GM21528 (cell line): ENCODE data around the gene GOPC.
A peak's percentile ranks its signal among the peaks of the same experiment; 100 is the strongest.

Source experiments
- ATAC-seq: cut with Tn5 transposase; IDR thresholded peaks from one replicate; pipeline ENCODE4 v1.9.1; 2021; ENCODE audit warnings: mild to moderate bottlenecking, moderate library complexity; ENCODE audit not compliant: unreplicated experiment, low FRiP score

Gene GOPC

GRCh38 chr6:117600008-117600743 lies 2.1 kb downstream of the GOPC start:
- no peak for ATAC-seq

- no peak for ATAC-seq
Observed at GRCh38 chr6:117597755-117598154, 4.6 kb downstream of the GOPC start.

GRCh38 chr6:117595099-117595923 lies 7.0 kb downstream of the GOPC start:
- no peak for ATAC-seq

GRCh38 chr6:117592983-117593759 lies 9.1 kb downstream of the GOPC start:
- ATAC-seq: no peak

GRCh38 chr6:117591405-117591804 lies 10.9 kb downstream of the GOPC start:
- ATAC-seq: no peak

GRCh38 chr6:117590447-117590846 lies 11.9 kb downstream of the GOPC start:
- ATAC-seq: no peak

GRCh38 chr6:117585647-117586046 lies 16.7 kb downstream of the GOPC start:
- ATAC-seq: no peak

GRCh38 chr6:117574198-117574597 lies 28.1 kb downstream of the GOPC start:
- ATAC-seq: no peak

- ATAC-seq: no peak
Observed at GRCh38 chr6:117573006-117573680, 29.2 kb downstream of the GOPC start.

- no peak for ATAC-seq
Observed at GRCh38 chr6:117568831-117569410, 33.4 kb downstream of the GOPC start.

- no peak for ATAC-seq
Observed at GRCh38 chr6:117568247-117568646, 34.1 kb downstream of the GOPC start.

- ATAC-seq: no peak
Observed at GRCh38 chr6:117564681-117565080, 37.6 kb downstream of the GOPC start.

GRCh38 chr6:117561128-117561527 lies 41.2 kb downstream of the GOPC start:
- ATAC-seq: no peak

GRCh38 chr6:117559299-117559698 lies 43.0 kb downstream of the GOPC start:
- ATAC-seq: no peak

GRCh38 chr6:117558818-117559217 lies 43.5 kb downstream of the GOPC start:
- no peak for ATAC-seq

- ATAC-seq: no peak
Observed at GRCh38 chr6:117557951-117558350, 44.4 kb downstream of the GOPC start.

- ATAC-seq: peak; percentile 48
Observed at GRCh38 chr6:117555882-117556498, 46.3 kb downstream of the GOPC start.

GRCh38 chr6:117555262-117555849 lies 47.0 kb downstream of the GOPC start:
- ATAC-seq: no peak

GRCh38 chr6:117553142-117553541 lies 49.2 kb downstream of the GOPC start:
- ATAC-seq: no peak
